Panc1 (cell line): Measurements from ENCODE around the gene MIER2.
"Not testable (repeated sequence)": the region's sequence is repeated elsewhere in the genome, so short reads cannot be mapped to it uniquely, and the experiment has no call there.

Experiments
- CTCF ChIP-seq: fragments of 450-650 bp; IDR thresholded peaks from 2 replicates; pipeline ENCODE4 v1.5.1; 2017; ENCODE audit warnings: mild to moderate bottlenecking
- POLR2AphosphoS5 ChIP-seq: IDR thresholded peaks from 2 replicates; pipeline ENCODE4 v1.6.1; 2012; ENCODE audit warnings: mild to moderate bottlenecking, low read depth, low read length, moderate library complexity
- SIN3A ChIP-seq: IDR thresholded peaks from 2 replicates; pipeline ENCODE4 v1.6.1; 2012; ENCODE audit warnings: low read depth, mild to moderate bottlenecking, low read length, moderate library complexity, borderline replicate concordance; ENCODE audit not compliant: insufficient read depth

DNA sequence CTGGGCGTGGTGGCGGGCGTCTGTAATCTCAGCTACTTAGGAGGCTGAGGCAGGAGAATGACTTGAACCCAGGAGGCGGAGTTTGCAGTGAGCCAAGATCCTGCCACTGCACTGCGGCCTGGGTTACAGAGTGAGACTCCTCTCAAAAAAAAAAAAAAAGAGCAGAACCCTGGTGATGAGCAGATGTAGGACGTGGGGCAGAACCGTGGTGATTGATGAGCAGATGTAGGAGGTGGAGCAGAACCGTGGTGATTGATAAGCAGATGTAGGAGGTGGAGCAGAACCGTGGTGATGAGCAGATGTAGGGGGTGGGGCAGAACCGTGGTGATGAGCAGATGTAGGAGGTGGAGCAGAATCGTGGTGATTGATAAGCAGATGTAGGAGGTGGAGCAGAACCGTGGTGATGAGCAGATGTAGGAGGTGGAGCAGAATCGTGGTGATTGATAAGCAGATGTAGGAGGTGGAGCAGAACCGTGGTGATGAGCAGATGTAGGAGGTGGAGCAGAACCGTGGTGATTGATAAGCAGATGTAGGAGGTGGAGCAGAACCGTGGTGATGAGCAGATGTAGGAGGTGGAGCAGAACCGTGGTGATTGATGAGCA is 36.1 kb upstream of the MIER2 start:
- not testable (repeated sequence) for TF ChIP-seq SIN3A, POLR2AphosphoS5, CTCF
